Right ventricle myocardium superior (tissue), 1 donor: Measurements from ENCODE around the gene CRPPA. TPM values are rescaled to one million over a fixed set of nuclear protein-coding genes. Genes with fewer than 3 reads are reported as not detected.
"Not testable (repeated sequence)": the region's sequence is repeated elsewhere in the genome, so short reads cannot be mapped to it uniquely, and the experiment has no call there.

Source experiments
- ATAC-seq: fragments of 200-7000 bp; cut with Tn5 transposase; one replicate; pipeline ENCODE4 v1.9.1; 2020; ENCODE audit warnings: mild to moderate bottlenecking; ENCODE audit not compliant: poor library complexity
- DNase-seq: peaks from one replicate; pipeline ENCODE4 v3.0.0-alpha.2; 2020
- intact Hi-C: fragments of 100-400 bp; cut with DNase I; formaldehyde crosslinking; loops from one replicate; pipeline ENCODE4 v1.11.2; 2022
- total RNA-seq: library from RNA; stranded (reverse); fragmentation: NEBNext Ultra II Directional; extraction: Animal tissue kit (Norgen Biotek cat#: 25700); gene quantifications from one replicate; pipeline ENCODE4 v1.2.1, GENCODE V29; 2021
- donor health status: DM: no; HTN: yes; CAD: no; lungs with severe emphysema.

CRPPA gene
- total RNA-seq, 1 donor from 2014 or later, result 8.7 TPM

DNA sequence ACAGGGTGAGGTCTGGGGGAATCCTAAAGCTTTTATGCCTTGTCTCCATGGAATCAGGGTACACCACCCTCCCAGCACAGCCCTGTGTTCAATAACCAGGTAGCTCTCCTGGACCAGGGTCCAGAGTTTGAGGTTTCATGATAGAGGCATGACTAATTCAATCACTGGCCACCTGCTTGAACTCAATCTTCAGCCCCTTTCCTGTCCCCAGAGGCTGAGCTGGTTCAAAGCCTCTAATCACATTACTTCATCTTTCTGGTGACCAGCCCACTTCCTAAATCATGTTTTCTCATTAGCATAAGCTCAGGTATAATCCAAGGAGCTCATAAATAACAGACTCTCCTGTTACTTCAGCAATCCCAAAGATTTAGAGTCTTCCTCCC is 20.5 kb downstream of the CRPPA start:
- ATAC-seq, result no peak
- DNase-seq, result no peak
- intact Hi-C loops, result no loop called here

DNA sequence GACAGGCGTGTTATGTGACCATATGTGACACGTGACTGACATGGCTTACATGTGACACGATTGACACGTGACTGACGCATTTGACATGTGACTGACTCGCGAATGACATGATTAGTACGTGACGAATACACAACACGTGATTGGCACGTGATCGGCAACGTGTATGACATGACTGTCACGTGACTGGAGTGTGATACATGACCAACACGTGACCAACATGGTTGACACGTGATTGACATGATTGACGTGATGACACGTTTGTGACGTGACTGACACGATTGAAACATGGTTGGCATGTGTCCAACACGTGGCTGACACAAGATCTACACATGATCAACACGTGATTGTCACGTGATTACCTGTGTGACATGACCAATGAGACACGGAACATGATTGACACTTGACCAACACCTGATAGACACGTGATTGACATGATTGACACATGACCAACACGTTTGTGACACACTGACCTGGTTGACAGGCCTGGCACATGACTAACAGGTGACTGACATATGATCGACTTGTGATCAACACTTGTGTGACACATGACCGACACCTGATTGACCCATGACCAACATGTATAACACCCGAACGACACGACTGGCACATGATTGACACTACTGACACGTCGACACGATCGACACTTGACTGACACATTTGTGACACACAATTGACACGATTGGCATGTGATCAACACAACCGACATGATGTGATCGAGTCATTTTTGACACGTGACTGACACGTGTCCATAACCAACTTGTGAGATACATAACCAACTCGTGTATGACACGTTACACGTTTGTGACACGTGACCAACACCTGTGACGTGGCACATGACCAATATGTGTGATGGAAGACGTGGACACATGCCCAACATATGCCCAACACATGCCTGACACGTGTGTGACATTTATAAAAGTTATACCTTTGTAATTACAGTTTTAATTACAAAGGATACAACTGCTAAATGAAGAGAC is 21.1 kb downstream of the CRPPA start:
- DNase-seq (no peak), ATAC-seq (no peak)
- intact Hi-C loops, result no loop called here

- intact Hi-C loops, result no loop called here
- ATAC-seq (no peak), DNase-seq (no peak)
These were observed 22.0 kb downstream of the CRPPA start for GRCh38 chr7:16399265-16399831.

DNA sequence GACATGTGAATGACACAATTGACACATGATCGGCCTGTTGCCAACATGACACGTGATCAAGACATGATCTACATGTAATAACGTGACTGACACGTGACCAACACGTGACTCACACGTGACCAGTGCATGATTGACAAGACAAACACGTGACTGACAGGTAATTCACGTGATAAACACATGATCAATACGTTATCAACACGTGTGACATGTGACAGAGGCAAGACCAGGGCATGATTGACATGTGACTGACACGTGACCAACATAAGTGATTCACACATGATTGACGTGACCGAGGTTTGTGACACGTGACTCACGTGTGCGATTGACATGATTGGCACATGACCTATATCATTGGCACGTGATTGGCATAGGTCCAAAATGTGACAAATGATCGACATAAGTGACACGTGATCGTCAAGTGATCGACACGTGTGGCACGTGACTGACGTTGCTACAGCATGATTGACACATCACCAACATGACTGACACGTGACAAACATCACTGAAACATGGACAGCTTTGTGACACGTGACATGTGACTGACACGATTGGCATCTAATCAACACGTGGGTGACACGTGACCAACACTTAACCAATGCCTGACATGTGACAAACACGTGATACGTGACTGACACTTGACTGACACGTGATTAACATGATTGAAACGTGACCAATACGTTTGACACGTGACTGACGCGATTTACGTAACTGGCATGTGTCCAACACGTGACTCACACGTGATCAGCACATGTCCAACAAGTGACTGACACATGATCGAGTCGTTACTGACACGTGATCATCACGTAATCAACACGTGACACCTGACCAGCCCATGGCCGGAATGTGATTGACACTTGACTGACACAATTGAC is 23.0 kb downstream of the CRPPA start:
- no peak for DNase-seq
- intact Hi-C loops, result no loop called here
- ATAC-seq, result no peak

GRCh38 chr7:16397501-16398145 is 23.7 kb downstream of the CRPPA start:
- DNase-seq (no peak), ATAC-seq (no peak)
- intact Hi-C loops, result no loop called here

DNA sequence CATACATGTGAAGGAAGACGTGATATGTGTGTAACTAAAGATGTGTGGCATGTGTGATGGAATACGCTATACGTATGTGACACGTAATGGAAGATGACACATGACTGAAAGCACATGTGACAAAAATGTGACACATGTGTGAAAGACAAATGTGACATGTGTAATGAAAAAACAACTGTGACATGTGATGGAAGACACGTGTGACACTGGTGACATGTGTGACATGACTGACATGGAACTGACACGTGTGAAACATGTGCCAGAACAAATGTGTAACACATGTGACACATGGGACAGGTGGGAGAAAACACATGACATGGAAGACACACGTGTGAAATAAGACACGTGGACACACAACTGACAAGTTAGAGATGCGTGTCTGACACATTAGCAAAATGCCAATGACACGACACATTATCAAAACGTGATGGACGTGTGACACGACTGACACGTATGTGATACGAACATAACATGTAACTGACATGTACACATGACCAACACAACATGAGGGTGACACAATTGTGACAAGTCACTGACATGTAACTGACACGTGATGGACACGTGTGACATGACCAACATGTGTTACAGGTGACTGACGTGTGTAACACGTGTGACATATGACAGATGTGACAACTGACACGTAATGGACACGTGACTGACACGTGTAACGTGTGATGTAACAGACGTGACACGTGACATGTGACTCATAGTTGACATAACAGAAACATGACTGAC is 24.4 kb downstream of the CRPPA start:
- ATAC-seq, result no peak
- intact Hi-C loops, result no loop called here
- DNase-seq, result no peak

DNA sequence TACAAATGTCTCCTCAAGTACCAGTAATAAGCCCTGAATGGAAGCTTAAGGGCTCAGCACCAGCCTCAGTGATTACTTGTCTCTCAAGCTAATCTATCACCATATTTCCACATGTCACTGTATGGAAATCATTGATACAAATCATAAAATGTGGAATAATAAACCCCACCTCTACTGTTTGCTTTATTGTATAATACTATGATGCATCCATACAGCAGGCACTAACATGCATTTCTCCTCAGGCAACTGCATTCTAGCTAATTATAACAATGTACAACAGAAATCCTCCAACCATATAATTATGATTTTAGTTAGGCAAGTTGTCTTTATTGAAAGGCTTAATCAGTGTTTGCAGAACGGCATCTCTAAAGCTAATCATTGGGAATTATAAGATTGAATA is 26.2 kb downstream of the CRPPA start:
- DNase-seq (no peak), ATAC-seq (no peak)
- intact Hi-C loops, result no loop called here

DNA sequence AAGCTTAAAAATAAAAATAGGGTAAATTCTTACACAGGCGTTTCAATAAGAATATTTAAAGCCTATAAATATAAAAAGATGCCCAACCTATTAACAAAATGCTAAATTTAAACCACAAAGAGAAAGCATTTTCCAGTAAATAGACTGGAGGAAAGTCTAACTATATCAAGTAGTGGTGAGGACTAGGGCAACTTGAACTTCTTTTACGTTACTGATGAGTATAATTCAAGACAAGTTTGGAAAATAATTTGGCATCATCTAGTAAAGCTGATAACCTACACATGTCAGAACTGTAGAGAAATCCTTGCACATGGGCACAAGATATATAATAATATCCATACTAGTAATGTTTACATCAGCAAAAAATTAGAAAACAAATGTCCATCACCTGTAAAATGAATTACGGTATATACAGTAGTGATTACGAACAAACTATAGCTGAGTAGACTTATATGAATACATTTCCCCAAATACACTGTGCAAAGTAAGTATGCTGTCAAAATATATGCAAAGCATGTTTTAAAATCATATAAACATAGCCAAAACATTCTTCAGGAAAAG is 27.4 kb downstream of the CRPPA start:
- ATAC-seq, result no peak

DNA sequence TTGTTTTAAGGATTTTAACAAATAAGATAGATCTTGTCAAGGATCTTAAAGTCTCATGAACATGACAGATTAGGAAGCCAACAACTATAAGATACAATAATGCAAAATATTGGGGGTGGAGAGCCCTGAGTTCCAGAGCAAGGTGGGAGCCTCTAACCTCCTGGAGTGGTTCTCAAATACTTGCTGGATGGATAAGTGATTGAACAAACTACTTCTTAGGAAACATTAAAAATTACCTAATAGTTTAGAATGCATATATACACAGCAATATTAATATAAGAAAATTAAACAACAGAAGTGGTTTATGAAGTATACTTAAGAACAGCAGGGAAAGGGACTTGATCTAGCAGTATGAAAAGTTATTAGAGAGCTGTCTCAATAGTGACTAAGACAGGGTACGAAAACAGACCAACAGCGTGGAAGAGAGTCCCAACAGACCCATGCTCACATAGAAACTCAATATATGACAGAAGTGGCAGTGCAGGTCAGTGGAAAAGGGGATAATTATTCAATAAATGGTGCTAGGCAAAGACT is 28.3 kb downstream of the CRPPA start:
- ATAC-seq (no peak), DNase-seq (no peak)
- intact Hi-C loops, result no loop called here

More for the DNA sequence above, 27.4 kb downstream of the CRPPA start:
- no peak for DNase-seq
- intact Hi-C loops, result no loop called here

DNA sequence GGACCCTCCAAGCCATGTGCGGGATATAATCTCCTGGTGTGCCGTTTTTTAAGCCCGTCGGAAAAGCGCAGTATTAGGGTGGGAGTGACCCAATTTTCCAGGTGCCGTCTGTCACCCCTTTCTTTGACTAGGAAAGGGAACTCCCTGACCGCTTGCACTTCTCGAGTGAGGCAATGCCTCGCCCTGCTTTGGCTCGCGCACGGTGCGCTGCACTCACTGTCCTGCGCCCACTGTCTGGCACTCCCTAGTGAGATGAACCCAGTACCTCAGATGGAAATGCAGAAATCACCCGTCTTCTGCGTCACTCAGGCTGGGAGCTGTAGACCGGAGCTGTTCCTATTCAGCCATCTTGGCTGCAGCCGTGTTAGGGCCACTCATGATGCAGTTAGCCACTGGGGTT is 37.6 kb downstream of the CRPPA start:
- DNase-seq, intact Hi-C loops, ATAC-seq: not testable (repeated sequence)

GRCh38 chr7:16383103-16383502 is 38.2 kb downstream of the CRPPA start:
- intact Hi-C loops, ATAC-seq, DNase-seq: not testable (repeated sequence)

Other genes with a start within 250 kb of the CRPPA start
- 0.67 TPM for gene SOSTDC1, start 44.2 kb upstream of the CRPPA start, total RNA-seq
- gene LRRC72, start 105.3 kb upstream of the CRPPA start, total RNA-seq, result not detected
- 21.5 TPM for gene ANKMY2, start 224.2 kb upstream of the CRPPA start, total RNA-seq
- gene BZW2, start 224.6 kb upstream of the CRPPA start, total RNA-seq, result 359 TPM